ENCODE data around the gene MEIS1. TPM values are rescaled to one million over a fixed set of nuclear protein-coding genes. Genes with fewer than 3 reads are reported as not detected.

Gene MEIS1
- total RNA-seq, 1 experiment from 2014 or later: 4.4 TPM

DNA sequence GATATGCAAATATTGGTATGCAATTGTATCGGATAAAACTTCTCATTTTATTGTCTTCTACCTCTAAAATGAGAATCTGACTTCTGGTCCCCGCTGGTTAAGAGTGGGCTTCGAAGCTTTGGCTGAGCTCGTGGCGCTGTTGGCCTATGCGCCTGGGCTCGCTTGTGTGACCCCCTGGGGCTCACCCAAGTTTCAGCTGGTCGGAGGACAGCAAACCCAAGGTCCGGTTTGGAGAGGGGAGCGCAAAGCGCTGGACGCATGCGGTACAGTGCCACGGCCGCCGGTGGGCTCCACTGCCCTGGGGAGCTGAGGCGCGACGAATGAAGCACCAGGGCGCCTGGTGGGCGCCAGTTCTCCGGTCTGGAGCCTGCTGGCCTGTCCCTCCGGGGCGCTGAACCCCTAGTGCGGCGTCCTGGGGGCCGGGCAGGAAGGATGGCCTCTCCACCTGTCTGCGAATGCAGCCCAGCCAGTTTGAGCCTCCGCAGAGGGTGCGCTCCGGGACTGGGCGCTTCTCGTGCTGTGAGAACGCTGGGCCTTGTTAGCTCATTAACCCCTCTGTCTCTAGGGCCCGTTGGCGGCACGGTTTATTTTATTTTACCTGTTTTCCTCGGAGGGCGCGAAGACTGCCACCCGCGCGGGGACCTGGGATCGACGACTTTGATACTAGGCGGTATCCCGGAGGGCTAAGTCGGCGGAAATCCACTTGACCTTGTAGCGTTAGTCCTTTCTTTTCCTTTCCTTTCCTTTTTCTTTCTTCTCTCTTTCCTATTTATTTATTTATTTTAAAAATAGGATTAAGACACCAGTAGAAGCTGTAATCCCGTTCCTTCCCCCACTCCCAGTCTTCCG is 10.4 kb downstream of the MEIS1 start:
- intact Hi-C loops (cut with micrococcal nuclease): no loop called here
- TF ChIP-seq, protein P1, sequence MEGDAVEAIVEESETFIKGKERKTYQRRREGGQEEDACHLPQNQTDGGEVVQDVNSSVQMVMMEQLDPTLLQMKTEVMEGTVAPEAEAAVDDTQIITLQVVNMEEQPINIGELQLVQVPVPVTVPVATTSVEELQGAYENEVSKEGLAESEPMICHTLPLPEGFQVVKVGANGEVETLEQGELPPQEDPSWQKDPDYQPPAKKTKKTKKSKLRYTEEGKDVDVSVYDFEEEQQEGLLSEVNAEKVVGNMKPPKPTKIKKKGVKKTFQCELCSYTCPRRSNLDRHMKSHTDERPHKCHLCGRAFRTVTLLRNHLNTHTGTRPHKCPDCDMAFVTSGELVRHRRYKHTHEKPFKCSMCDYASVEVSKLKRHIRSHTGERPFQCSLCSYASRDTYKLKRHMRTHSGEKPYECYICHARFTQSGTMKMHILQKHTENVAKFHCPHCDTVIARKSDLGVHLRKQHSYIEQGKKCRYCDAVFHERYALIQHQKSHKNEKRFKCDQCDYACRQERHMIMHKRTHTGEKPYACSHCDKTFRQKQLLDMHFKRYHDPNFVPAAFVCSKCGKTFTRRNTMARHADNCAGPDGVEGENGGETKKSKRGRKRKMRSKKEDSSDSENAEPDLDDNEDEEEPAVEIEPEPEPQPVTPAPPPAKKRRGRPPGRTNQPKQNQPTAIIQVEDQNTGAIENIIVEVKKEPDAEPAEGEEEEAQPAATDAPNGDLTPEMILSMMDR (IDR thresholded peaks at IDR 0.05; ENCODE audit: unreplicated experiment): no peak
- H3K9me3 Mint-ChIP-seq (ENCODE audit: unreplicated experiment): no peaks in the 10 kb centered on the region
- ChIA-PET POLR2A (interaction anchor here (0.6 to 1.2 kb wide), 3 partner anchors 10 to 761 kb away, joined by 3 to 7 read pairs (median 3); partner anchors contain the start of gene MEIS1), CTCF (interaction anchor here (0.6 kb wide), 2 partner anchors 130 to 1842 kb away, joined by 3 read pairs; no protein-coding TSS in a partner anchor)
- DNase-seq (ENCODE audit: unreplicated experiment): no peak
- H3K27me3 Mint-ChIP-seq (ENCODE audit: insufficient read depth, unreplicated experiment): no peaks in the 10 kb centered on the region
- no peak overlapping the region for H3K27ac Mint-ChIP-seq (ENCODE audit: low read depth, unreplicated experiment)
- H3K4me3 Mint-ChIP-seq (ENCODE audit: unreplicated experiment): no peak overlapping the region
- H3K36me3 Mint-ChIP-seq (ENCODE audit: insufficient read depth, unreplicated experiment): peaks cover 37% of the 10 kb centered on the region
- H3K4me1 Mint-ChIP-seq (ENCODE audit: insufficient read depth, unreplicated experiment): no peaks in the 10 kb centered on the region
- BruUV-seq (replicated peaks): no TSS peak

DNA sequence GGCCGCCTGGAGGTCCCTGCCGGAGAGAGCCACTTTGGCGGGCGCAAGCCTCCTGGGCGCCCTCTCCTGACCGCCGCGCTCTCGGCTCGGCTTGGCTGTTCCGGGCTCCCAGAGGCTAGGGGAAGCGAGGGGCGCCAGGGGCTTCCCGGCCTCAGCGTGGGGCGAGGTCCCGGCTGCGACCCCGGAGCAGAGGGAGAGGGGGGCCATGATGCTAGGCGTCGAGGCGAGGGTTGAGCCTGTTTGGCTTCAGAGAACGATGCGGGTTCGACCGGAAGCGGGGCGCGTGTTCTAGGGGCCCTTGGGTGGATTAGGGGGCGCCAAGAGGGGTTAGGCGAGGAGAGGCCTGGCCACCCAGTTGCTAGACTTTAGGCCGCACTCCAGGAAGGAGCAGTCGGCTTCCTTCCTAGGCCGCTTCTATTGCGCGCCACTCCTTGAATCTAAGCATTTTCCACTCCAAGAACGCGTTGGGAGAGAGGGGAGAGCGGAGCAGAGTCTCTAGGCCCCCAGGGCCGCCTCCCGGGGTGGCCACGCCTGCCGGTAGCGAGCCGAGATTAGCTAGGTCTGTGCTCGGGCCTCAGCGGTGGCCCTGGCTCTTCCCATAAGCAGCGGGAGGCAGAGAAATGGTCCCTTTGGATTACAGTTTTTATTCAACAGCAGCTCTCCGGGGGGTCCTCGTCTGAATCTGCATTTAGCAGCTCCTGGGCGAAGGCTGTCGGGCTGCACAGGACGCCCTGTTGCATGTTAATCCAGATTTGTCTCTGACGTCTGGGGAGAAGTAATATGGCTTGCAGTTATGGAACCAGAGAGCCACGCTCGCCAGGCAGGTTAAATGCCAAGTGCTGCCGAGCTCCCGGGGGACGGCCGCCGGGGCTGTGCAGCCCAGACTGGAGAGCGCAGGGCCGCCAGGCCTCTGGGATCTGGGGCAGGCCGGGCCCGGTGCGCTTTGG is 11.3 kb downstream of the MEIS1 start:
- Mint-ChIP-seq H3K4me3 (ENCODE audit: unreplicated experiment) (no peak overlapping the region), H3K4me1 (ENCODE audit: insufficient read depth, unreplicated experiment) (no peaks in the 10 kb centered on the region), H3K27me3 (ENCODE audit: insufficient read depth, unreplicated experiment) (no peaks in the 10 kb centered on the region), H3K27ac (ENCODE audit: low read depth, unreplicated experiment) (no peak overlapping the region), H3K36me3 (ENCODE audit: insufficient read depth, unreplicated experiment) (peaks cover 29% of the 10 kb centered on the region), H3K9me3 (ENCODE audit: unreplicated experiment) (no peaks in the 10 kb centered on the region)
- ChIA-PET CTCF (no interaction called here), POLR2A (interaction anchor here (0.6 to 2.5 kb wide), 4 partner anchors 11 to 775 kb away, joined by 3 to 14 read pairs (median 3); partner anchors contain the start of gene MEIS1)
- TF ChIP-seq, protein P1 (IDR thresholded peaks at IDR 0.05; ENCODE audit: unreplicated experiment): no peak
- BruUV-seq (replicated peaks): no TSS peak
- DNase-seq (ENCODE audit: unreplicated experiment): no peak
- intact Hi-C loops (cut with micrococcal nuclease): no loop called here

DNA sequence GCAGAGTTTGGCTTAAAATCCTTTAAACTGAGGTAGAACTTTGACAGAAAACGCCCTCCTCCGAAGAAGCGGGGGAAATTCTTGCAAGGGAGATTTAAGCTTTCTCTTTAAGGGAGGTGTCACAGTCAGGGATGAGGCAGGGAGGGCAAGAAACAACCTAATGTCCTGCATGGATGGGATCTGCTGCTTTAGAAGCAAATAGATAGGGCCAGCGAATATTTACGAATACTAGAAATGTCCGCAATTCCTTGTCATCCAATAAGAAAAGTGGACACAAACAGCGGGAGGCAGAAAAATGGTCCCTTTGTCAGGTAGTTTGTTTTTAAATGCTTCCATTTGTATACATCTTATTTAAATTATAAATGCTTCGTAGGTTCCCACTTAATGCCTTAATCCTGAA is 12.0 kb downstream of the MEIS1 start:
- no TSS peak for BruUV-seq (replicated peaks)
- Mint-ChIP-seq H3K27me3 (ENCODE audit: insufficient read depth, unreplicated experiment) (no peaks in the 10 kb centered on the region), H3K4me1 (ENCODE audit: insufficient read depth, unreplicated experiment) (no peaks in the 10 kb centered on the region), H3K27ac (ENCODE audit: low read depth, unreplicated experiment) (no peak overlapping the region), H3K36me3 (ENCODE audit: insufficient read depth, unreplicated experiment) (peaks cover 22% of the 10 kb centered on the region), H3K4me3 (ENCODE audit: unreplicated experiment) (no peak overlapping the region), H3K9me3 (ENCODE audit: unreplicated experiment) (no peaks in the 10 kb centered on the region)
- POLR2A ChIA-PET: interaction anchor here (2.5 kb wide), 1 partner anchor 11 kb away, joined by 14 read pairs; the partner anchor contains the start of gene MEIS1
- no peak for DNase-seq (ENCODE audit: unreplicated experiment)
- CTCF ChIA-PET: no interaction called here
- intact Hi-C loops (cut with micrococcal nuclease): no loop called here
- TF ChIP-seq, protein P1 (IDR thresholded peaks at IDR 0.05; ENCODE audit: unreplicated experiment): no peak

DNA sequence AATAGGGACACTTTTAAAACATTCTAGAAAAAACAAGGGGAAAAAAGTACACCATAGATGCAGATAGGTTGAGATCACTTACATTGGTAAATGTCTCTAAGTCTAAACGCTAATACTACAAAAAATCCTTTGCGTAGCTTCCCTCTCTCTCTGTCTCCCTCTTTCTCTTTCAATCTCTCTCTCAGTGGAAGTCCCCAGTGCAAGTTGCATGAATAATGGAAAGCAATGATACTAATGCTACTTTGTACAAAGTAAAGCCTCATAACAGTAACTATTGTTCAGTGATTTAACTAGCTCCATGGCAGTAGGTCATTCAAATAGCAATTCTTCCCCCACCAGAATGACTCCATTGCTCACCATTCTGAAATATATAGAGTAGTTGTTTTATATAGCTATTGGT is 12.8 kb downstream of the MEIS1 start:
- no TSS peak for BruUV-seq (replicated peaks)
- no peak overlapping the region for H3K4me3 Mint-ChIP-seq (ENCODE audit: unreplicated experiment)
- no peak for DNase-seq (ENCODE audit: unreplicated experiment)
- H3K9me3 Mint-ChIP-seq (ENCODE audit: unreplicated experiment): no peaks in the 10 kb centered on the region
- no peak overlapping the region for H3K27ac Mint-ChIP-seq (ENCODE audit: low read depth, unreplicated experiment)
- POLR2A ChIA-PET: interaction anchor here (2.5 kb wide), 1 partner anchor 12 kb away, joined by 14 read pairs; the partner anchor contains the start of gene MEIS1
- CTCF ChIA-PET: no interaction called here
- H3K27me3 Mint-ChIP-seq (ENCODE audit: insufficient read depth, unreplicated experiment): no peaks in the 10 kb centered on the region
- TF ChIP-seq, protein P1 (IDR thresholded peaks at IDR 0.05; ENCODE audit: unreplicated experiment): no peak
- peaks cover 16% of the 10 kb centered on the region for H3K36me3 Mint-ChIP-seq (ENCODE audit: insufficient read depth, unreplicated experiment)
- no peaks in the 10 kb centered on the region for H3K4me1 Mint-ChIP-seq (ENCODE audit: insufficient read depth, unreplicated experiment)
- intact Hi-C loops (cut with micrococcal nuclease): no loop called here
